Heart left ventricle (tissue), 16 donors: ENCODE measurements around the gene USP2. TPM values are rescaled to one million over a fixed set of nuclear protein-coding genes. Genes with fewer than 3 reads are reported as not detected.
A peak's percentile ranks its signal among the peaks of the same experiment; 100 is the strongest.

Experiments
- ATAC-seq, 4 donors: fragments of 200-7000 bp; cut with Tn5 transposase; one replicate each; pipeline ENCODE4 v1.9.1; 2020 to 2022; ENCODE audit warnings: moderate library complexity in 4 of 4, mild to moderate bottlenecking in 3 of 4, moderate number of reproducible peaks in 1 of 4
- DNase-seq, 5 donors: peaks; one replicate each; pipeline ENCODE4 v3.0.0-alpha.2; 2020
- H3K27ac ChIP-seq, 12 donors: fragments of 200-600 bp; sonication (generic) in 4 of 12; one replicate each; pipeline versions ENCODE4 v1.5.0 to v1.8.0; 2016 to 2022; ENCODE audit warnings: mild to moderate bottlenecking in 2 of 12
- H3K27me3 ChIP-seq, 9 donors: fragments of 200-600 bp; sonication (generic) in 2 of 9; one replicate each; pipeline versions ENCODE4 v1.5.1 to v1.8.0; 2016 to 2022; ENCODE audit warnings: mild to moderate bottlenecking in 3 of 9
- H3K36me3 ChIP-seq, 9 donors: fragments of 200-600 bp; sonication (generic) in 2 of 9; one replicate each; pipeline versions ENCODE4 v1.5.0 to v1.8.0; 2018 to 2022; ENCODE audit warnings: mild to moderate bottlenecking in 2 of 9
- H3K4me1 ChIP-seq, 12 donors: fragments of 200-600 bp; sonication (generic) in 4 of 12; one replicate each; pipeline versions ENCODE4 v1.5.0 to v1.8.0; 2016 to 2022; ENCODE audit warnings: mild to moderate bottlenecking in 3 of 12
- H3K4me3 ChIP-seq, 12 donors: fragments of 200-600 bp; sonication (generic) in 4 of 12; one replicate each; pipeline versions ENCODE4 v1.5.0 to v1.8.0; 2017 to 2022; ENCODE audit warnings: mild to moderate bottlenecking in 9 of 12, moderate library complexity in 4 of 12
- H3K9me3 ChIP-seq, 12 donors: fragments of 200-600 bp; sonication (generic) in 4 of 12; one replicate each; pipeline versions ENCODE4 v1.5.0 to v1.8.0; 2016 to 2022; ENCODE audit warnings: mild to moderate bottlenecking in 1 of 12
- CTCF ChIP-seq, 12 donors: fragments of 200-600 bp; sonication (generic) in 4 of 12; IDR thresholded peaks; one replicate each; pipeline versions ENCODE4 v1.5.0 to v1.8.0; 2018 to 2022; ENCODE audit warnings: antibody characterized with exemption in 12 of 12, mild to moderate bottlenecking in 5 of 12
- POLR2A ChIP-seq, 2 donors: fragments of 450-650 bp; IDR thresholded peaks; one replicate each; pipeline ENCODE4 v1.6.1; 2017; ENCODE audit warnings: antibody characterized with exemption in 2 of 2, mild to moderate bottlenecking in 2 of 2, moderate library complexity in 2 of 2
- WGBS, 4 donors: extraction: QIAGEN DNeasy Blood & Tissue Kit in 2 of 4; methylation state at CpG; one replicate each; pipeline versions ENCODE4 v1.1.5 to v1.1.7; 2013 to 2018; 5-methylcytosine and 5-hydroxymethylcytosine counted together
- intact Hi-C, 10 donors: fragments of 100-400 bp; cut with DNase I; formaldehyde crosslinking; loops; one replicate each; pipeline versions ENCODE4 v1.11.1 to v1.14.2; 2022
- polyA plus RNA-seq, 2 donors: library from polyadenylated mRNA; stranded (reverse); fragments of 200-250 nt; gene quantifications; one replicate each; pipeline ENCODE4 v1.2.3, GENCODE V29; 2013
- total RNA-seq, 9 donors: library from RNA; depleted of rRNA in 2 of 9; stranded (reverse); fragments of >200 nt in 2 of 9; fragmentation: NEBNext Ultra II Directional in 3 of 9; extraction: Animal tissue kit (Norgen Biotek cat#: 25700) in 3 of 9; gene quantifications; one replicate each; pipeline versions ENCODE4 v1.1.0 to v1.2.4, GENCODE V29; 2016 to 2023
- donor health status: ischemic (EF 13 %, LVEDD 7.1; RV severe dilation, severe dysfunction).
- donor health status: healthy with polysubstance abuse.
- donor health status: DM: no; HTN: yes; CAD: no.
- donor health status: DM: no; HTN: no; CAD: no.
- donor health status: ischemic (EF 25% LVEDD 6.9; RV normal size, moderate dysfunction).
- donor health status: ischemic (EF 25% LVEDD 5.7; RV mildly dilated, moderate dysfunction).
- donor health status: healthy.
- donor health status: DM: yes; HTN: yes; CAD: no.
- donor health status: ischemic (EF 35%, LVEDD 5.7; RV mildly dilated, moderate dysfunction).
- donor health status: nonischemic (EF 11% LVEDD 7.7; RV severe dilation, severe dysfunction).
- donor health status: DM: yes; HTN: yes; CAD: no.
- donor health status: PGD.
- donor health status: ischemic (EF 29% LVEDD 5.4; RV normal size, mild dysfunction).
- donor health status: nonischemic (EF 23%, LVEDD 6.1; RV moderate dilation, normal function).

USP2 gene
- total and polyA plus RNA-seq, 11 donors, result 53.7 to 138 (median 108) TPM

- Histone ChIP-seq H3K36me3 (peaks cover 0 to 89% (median 68%) of the 10 kb centered on the region in 9 donors), H3K27ac (peak overlapping the region in 1 of 12 donors; percentile 53), H3K9me3 (no peaks in the 10 kb centered on the region), H3K4me1 (peaks cover 0 to 10% (median 5%) of the 10 kb centered on the region in 12 donors), H3K4me3 (no peak overlapping the region), H3K27me3 (no peaks in the 10 kb centered on the region)
- 85 to 90% (median 88%) methylated on average over 11 of the region's 11 CpGs for WGBS, 4 donors
- DNase-seq (no peak), ATAC-seq (no peak)
- TF ChIP-seq POLR2A (IDR thresholded peaks at IDR 0.05), result no peak
- TF ChIP-seq CTCF (IDR thresholded peaks at IDR 0.05), result no peak
- intact Hi-C loops, result no loop called here
Measured at GRCh38 chr11:119309411-119309810, 72.1 kb downstream of the USP2 start.

GRCh38 chr11:119307974-119308373 lies 73.5 kb downstream of the USP2 start:
- intact Hi-C loops, result no loop called here
- ATAC-seq, result no peak
- Histone ChIP-seq H3K4me1 (peaks cover 0 to 10% (median 4%) of the 10 kb centered on the region in 12 donors), H3K9me3 (no peaks in the 10 kb centered on the region), H3K36me3 (peaks cover 0 to 95% (median 68%) of the 10 kb centered on the region in 9 donors), H3K4me3 (no peak overlapping the region), H3K27ac (peak overlapping the region in 6 of 12 donors; percentile 17 to 67 (median 37)), H3K27me3 (no peaks in the 10 kb centered on the region)
- no peak for DNase-seq
- 65 to 68% (median 65%) methylated on average over 5 of the region's 5 CpGs for WGBS, 4 donors
- no peak for TF ChIP-seq POLR2A (IDR thresholded peaks at IDR 0.05)
- TF ChIP-seq CTCF (IDR thresholded peaks at IDR 0.05), result no peak

- H3K4me3 ChIP-seq, result no peak overlapping the region
- TF ChIP-seq POLR2A (IDR thresholded peaks at IDR 0.05), result no peak
- peak in 4 of 12 donors; percentile 10 to 33 (median 26) for TF ChIP-seq CTCF (IDR thresholded peaks at IDR 0.05)
- DNase-seq (no peak), ATAC-seq (no peak)
- H3K9me3 ChIP-seq, result no peaks in the 10 kb centered on the region
- peak overlapping the region in 8 of 12 donors; percentile 3 to 78 (median 47) for H3K27ac ChIP-seq
- H3K36me3 ChIP-seq, result peaks cover 0 to 95% (median 68%) of the 10 kb centered on the region in 9 donors
- intact Hi-C loops, result no loop called here
- no peaks in the 10 kb centered on the region for H3K27me3 ChIP-seq
- H3K4me1 ChIP-seq, result peaks cover 0 to 10% (median 4%) of the 10 kb centered on the region in 12 donors
- 20 to 85% (median 65%) methylated on average over 1 of the region's 1 CpG for WGBS, 4 donors
Measured at GRCh38 chr11:119307219-119307618, 74.3 kb downstream of the USP2 start.

DNA sequence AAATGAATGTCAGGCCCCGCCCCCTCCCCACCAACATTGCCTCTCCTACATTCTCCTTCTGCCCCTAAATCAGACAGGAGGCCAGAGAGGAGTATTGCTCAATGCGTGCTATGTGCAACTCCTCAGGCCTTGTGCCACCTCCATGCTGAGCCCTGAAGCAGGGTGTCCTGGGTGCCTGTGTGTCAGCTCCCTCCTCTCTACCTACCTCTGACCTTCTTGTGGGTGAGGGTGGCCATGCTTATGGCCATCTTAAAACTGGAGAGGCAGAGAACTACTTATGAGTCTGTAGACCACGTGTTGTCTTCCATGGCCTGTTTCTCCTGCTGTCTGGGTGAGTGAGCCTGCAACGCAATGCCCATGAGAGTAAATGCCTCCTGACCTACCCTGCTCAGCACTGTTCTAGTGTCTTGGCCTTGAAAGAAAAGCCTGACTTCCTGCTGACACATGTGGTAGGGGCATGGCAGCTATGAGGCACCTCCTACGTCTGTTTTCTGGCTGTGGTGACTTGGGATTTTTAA lies 75.1 kb downstream of the USP2 start:
- no peak for TF ChIP-seq CTCF (IDR thresholded peaks at IDR 0.05)
- no peak for TF ChIP-seq POLR2A (IDR thresholded peaks at IDR 0.05)
- peak overlapping the region in 11 of 12 donors; percentile 11 to 76 (median 37) for H3K27ac ChIP-seq
- ATAC-seq (peak; percentile 27 to 63 (median 58)), DNase-seq (no peak)
- H3K9me3 ChIP-seq, result no peaks in the 10 kb centered on the region
- WGBS, 4 donors, result 67 to 71% (median 68%) methylated on average over 5 of the region's 5 CpGs
- H3K4me3 ChIP-seq, result no peak overlapping the region
- H3K4me1 ChIP-seq, result peaks cover 0 to 9% (median 4%) of the 10 kb centered on the region in 12 donors
- H3K27me3 ChIP-seq, result no peaks in the 10 kb centered on the region
- intact Hi-C loops, result no loop called here
- H3K36me3 ChIP-seq, result peaks cover 0 to 95% (median 66%) of the 10 kb centered on the region in 9 donors
